HG03097 (cell line): ENCODE results near the gene TSTD1.

ENCODE experiments used
- ATAC-seq: cut with Tn5 transposase; IDR thresholded peaks from one replicate; pipeline ENCODE4 v1.9.1; 2021; ENCODE audit not compliant: unreplicated experiment, low FRiP score

The TSTD1 gene, protein sequence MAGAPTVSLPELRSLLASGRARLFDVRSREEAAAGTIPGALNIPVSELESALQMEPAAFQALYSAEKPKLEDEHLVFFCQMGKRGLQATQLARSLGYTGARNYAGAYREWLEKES

DNA sequence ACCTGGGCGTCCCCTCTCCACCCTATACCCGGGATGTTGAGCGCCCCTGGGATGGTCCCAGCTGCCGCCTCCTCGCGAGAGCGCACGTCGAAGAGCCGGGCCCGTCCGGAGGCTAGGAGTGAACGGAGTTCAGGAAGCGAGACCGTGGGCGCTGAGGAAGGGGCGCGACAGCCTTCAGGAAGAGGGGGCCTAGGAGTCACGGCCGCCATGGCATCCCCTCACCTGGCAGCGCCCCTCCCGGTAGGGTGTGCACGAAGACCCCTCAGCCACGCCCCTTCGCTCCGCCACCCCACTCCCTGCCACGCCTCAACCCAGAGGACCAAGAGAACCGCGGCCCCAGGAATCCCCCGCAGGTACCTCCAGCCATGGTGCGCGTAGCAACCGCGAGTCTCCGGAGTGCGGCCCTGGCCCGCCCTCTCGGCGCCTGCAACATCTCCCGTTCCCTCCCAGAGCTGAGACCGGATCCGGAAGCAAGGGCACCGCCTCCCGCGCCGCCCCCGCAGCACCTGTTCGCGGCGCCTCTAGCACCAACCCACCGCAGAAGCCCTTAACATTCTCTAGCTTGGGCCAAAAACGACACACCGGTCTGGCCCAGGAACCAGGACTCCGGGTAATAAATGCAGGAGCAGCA lies at the start of gene TSTD1:
Gene TSTD1, minus strand, starts transcription at position 442 of the 631 bp plus-strand sequence. Its CDS starts 75 bp downstream, at position 367.
- peak; percentile 62 for ATAC-seq

DNA sequence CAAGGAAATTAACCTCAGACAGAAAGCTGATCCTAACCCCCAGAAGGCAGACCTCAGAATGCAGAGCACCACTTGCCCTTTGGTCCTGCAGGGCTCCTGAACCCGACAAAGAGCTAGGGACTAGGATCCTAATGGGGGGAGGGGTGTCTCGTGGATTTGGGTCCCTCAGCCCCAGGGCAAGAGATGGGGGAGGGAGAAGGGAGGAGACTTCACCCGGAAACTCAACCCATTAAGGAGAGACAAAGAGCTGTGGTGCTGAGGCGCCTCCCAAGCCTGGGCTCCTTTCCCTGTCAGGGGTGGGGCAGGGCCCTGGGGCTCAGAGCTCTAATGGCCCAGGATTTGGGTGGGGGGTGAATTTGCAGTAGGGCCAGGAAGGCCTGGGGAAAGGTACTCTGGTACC lies 47.7 kb upstream of the TSTD1 start:
- no peak for ATAC-seq

DNA sequence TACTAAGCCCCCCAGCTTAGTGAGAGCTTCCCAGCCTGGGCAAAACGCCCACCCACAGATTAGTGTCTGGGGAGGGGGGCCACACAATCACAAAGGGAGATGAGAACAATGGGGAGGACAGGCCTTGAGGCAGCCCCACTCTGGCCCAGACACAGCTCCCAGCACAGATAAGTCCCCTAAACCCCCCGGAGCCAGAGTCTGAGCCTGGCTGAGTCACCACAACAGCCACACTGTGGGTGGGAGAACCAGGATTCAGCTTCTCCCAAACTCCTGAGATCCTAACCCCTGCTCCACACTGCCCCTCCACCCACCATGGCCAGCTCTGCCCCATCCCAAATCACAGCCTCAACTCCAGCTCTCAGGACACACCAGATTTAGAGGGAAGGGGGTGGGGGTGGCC lies 46.4 kb upstream of the TSTD1 start:
- ATAC-seq: no peak

DNA sequence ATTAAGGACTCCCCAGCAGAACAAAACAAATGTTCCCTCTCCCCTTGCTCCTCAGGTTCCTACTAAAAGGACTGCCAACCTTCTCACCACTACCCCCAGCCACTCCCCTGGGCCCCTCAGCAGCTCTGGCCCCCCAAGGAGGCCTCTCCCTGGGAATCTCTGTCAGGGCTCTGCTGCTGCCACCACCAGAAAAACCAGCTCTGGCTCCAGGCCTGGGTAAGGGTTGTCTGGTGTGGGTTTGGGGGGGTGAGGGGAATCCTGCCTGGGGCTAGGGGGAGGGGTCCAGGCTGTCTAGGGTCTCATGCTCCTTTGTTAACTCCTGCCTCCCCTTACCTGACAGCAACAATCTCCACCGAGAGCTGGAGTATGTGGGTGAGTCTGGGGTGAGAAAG lies 45.8 kb upstream of the TSTD1 start:
- no peak for ATAC-seq

DNA sequence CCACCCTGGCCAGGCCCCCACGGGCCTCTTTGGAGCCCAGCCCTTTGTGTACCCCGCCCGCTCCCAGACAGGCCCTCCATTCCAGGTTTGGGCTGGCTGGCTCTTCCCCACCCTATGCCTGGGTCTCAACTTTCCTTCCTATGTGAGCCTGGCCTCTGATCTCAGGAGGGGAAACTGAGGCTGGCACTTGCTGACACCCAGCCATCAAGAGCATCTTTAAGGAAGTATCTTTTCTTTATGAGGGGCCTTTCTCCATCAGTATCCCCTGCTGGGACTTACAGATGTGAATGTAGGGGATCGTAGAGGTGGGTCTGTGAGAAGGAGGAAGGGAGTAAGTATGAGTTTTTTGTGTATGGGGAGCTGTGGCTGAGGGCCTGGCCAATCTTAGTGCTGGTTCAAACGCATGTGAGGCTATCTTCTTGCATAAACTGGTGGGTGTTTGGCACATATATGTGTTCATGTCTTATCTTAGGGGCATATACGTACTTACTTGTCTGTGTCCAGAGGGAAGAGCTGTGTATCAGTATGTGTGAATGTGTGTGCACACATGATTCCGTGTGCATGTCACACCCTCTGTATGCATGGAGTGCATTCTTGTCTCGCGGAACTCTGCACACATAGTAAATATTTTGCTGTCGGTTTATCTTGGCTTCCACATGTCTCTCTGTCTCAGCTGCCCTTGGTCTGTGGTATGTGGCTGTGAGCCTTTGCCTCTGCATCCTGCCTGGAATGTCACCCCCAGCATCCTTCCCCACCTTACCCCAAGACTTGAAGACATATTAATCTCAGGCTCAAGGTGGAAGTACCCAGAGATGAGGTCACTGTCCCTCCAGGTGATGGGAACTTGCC lies 45.2 kb upstream of the TSTD1 start:
- no peak for ATAC-seq

DNA sequence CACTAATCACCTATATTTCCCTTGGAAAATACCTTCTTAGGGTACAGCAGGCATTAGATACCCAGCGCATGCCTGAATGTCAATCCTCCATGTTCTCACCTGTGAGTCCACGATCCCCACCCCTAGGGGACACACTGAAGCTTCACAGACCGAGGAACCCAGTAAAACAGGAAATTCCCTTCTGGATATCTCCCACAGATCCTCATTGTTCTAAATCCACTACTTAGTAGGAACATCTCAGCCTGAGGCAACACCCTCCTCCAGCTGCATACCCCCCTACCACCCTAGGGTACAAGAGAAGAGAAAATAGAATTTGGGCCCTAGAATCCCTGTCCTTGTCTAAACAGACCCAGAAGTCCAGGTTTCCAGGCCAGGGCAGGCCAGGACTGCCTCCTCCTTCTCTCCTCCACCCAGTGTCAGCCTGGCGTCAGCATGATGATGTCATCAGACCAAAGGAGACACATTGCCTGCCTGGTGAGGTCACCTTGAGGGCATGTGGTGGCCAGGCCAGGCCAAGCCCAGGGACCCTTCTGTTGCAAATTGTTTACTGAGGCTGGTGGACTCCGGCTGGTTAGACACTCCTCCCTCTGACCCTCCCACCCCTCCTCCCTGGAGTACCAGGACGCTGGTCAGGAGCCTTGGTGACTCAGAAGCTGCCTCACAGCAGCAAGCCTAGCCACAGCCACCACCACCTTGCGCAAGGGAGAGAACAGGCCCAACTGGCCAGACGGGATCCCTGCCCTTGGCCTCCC lies 44.4 kb upstream of the TSTD1 start:
- ATAC-seq: no peak

DNA sequence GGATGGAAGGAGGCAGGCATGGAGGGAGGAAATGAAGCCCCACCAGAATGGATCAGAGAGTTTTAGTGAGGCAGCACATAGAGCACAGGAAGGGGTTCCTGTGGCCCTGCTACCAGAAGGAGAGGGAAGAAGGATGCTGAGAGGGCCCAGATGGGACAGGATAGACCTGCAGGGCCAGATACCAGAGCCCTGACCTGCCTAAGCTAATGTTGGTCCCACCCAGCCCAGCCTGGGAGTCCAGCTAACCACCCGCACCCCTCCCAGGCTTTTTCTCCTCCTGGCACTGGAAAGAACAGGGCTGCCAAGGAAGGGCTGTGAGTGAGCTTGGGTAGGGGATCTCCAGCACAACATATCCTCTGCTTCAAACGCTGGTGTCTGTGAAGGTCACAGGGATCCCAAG lies 43.7 kb upstream of the TSTD1 start:
- no peak for ATAC-seq

DNA sequence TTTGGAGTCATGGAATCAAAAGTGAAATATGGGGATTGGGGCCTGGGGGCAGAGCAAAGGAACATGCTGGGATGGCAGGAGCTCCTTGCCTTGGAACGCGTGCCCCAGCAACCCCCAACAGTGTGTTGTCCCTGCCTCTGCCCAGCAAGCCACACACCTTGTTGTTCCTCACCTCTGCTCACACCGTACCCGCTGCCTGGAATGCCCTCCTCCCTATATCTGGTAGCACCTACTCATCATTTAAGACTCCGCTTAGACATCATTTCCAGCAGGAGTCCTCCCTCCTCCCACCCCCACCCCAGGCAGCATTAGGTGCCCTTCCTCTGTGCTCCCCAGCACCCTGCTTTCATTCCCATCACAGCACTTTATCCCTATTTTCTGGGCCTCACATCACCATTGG lies 42.8 kb upstream of the TSTD1 start:
- no peak for ATAC-seq

DNA sequence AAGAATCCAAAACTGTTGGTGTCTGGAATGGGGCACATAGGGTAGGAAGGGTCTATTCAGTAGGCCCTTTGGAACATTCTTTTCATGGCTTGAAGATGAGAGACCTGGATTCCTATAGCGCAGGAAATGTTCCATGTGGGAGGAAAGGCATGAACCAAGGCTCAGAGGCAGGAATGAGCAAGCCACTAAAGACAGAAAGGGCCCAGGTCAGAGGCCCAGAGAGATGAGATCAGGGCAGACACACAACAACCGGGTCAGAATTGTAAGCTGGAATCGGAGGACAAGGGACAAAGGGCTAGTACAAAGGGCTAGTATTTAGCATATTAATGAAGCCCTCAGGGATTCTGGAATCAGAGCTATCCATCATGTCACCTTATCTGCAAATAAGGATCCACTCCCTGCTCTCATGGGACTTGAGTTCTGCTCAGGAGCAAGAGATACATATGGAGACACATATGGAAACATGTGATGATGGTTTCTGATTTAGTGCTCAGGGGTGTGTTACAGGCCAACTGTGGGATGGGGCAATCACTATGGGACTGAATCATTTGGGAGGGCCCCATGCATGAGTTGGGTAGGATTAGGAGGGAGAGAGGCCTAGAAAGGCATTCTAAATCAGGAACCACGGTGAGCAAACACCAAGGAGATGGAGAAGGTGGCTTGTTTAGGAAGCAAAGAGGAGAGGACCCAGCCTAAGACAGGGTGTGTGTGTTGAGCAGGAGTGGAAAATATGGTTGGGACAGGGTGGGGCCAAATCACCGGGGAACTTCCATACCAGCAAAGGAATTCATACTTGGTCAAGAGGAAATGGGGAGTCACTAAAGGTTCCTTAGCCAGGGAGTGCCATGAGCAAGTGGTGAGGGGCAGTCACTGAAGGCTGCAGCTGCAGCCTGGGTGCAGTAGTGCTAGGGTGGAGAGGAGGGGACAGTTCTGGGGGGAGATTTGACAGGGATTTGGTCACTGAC lies 42.0 kb upstream of the TSTD1 start:
- no peak for ATAC-seq

DNA sequence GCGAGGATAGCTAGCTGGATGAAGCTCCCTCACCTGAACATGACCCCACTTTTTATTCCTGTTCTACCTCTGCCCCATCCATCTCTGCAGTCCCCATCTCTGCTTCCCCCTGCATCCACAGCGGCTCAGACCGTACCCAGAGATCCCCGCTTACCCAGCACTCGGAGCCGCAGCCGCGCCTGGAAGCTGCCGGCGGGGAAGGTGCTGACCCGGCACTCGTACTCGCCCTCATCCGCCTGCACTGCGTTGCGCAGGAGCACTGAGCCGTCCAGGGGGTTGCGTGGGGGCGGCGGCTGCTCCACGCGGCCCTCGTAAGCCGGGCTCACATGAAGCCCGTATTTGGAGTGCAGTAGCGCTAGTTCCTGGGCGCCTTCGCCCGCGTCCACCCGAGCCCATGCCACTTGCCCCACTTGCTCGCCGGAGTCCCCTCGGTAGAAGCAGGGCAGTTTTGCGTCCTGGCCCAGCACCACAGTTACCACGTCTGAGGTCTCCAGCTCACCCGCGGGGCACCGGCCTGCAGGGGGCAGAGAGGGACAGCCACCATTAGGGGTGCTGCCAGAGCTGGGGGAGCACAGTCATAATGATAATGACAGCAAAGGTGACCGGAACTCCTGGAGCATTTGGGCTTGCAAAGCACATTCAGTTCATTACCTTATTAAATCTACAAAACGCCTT lies 40.8 kb upstream of the TSTD1 start:
- no peak for ATAC-seq

DNA sequence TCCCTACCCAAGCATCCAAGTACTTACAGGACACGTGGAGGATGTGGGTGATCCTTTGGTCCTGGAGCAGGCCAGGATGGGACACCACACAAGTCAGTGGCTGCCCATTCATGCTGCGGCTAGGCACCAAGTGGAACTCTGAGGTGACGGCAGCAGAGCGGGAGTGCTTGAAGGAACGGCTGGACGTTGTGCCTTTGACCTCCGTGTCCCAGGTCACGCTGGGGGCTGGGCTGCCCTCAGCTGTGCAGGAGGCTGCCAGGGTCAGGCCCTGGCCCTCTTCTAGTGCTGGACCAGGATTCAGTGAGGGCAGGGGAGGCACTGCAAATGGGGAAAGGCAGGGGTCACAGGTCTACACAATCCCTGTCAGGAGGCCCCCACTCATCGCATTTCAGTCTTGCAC lies 38.7 kb upstream of the TSTD1 start:
- no peak for ATAC-seq

DNA sequence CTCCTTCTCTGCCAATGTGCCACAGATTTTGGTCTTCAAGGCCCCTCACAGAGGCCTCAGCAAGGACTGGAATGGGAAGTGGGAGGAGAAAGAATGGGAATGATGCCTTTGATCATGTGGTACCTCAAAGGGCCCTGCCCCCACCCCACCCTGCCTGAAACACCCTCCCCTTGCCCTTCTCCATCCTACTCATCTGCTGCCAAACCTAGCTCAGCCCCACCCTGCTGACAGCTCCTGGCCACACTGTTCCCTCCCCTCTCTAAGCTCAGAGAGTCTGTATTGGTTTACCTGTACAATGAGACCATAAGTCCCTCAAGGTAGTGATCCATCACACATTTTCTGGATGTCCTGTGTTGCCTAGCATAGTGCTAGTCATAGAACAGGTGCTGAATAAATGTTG lies 37.6 kb upstream of the TSTD1 start:
- no peak for ATAC-seq

DNA sequence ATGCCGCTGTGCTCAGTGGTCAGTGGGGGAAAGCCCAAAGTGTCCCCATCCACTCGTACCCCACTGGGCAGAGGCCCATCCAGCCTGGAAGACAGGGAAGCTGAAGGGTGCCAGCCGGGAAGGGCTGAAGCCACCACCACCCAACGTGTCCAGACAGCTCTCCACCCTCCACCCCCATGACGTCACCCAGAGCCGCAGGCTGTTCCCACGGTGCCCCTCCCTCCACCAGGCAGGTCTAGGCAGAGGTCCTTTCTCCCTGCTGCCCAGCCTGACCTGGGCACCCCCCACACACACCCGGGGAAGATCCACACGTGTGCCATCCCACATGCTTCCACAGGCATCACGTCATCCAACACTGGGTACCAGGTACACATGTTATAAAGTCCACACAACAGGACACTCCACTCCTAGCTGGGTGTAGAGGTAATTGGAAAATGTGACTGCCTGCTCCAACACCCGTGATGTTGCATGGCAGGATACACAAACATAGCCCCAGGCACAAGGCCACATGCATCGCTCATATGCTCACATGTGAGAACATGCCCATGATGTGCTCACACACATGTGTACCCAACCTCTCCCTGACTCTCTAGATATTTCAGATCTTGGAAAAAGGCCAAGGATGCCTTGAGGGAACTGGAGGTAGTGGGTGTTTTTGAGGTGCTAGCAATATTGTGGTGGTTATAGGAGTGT lies 36.1 kb upstream of the TSTD1 start:
- no peak for ATAC-seq

DNA sequence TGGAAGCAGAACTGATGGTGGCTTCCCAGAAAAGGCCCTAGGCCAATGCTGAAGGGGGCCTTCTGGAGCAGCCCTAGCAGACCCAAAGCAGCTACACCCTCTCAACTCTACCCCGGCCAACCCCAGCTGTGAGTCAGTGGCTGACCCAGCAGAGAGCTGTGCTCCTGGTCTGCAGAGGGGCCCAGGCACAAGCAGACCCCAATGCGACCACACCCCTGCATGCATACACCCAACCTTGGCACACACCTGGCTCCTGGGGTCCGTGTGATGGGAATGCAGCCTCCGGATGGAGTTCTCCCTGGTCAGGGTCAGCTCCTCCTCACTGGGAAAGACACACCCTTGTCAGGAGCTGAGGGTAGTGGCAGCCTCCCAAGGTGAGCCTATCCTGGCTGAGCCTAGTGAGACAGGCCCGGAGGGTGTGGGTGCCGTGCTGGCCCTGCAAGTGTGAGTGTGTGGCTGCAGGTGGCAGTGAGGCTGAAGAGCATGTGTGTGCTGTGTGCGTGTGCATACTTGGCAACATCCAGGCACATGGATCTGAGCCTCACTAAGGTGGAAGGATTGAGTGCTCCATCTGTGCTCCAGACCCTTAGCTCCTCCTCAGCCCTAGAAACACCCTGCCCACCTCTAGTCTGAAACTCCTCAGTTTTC lies 34.8 kb upstream of the TSTD1 start:
- no peak for ATAC-seq

DNA sequence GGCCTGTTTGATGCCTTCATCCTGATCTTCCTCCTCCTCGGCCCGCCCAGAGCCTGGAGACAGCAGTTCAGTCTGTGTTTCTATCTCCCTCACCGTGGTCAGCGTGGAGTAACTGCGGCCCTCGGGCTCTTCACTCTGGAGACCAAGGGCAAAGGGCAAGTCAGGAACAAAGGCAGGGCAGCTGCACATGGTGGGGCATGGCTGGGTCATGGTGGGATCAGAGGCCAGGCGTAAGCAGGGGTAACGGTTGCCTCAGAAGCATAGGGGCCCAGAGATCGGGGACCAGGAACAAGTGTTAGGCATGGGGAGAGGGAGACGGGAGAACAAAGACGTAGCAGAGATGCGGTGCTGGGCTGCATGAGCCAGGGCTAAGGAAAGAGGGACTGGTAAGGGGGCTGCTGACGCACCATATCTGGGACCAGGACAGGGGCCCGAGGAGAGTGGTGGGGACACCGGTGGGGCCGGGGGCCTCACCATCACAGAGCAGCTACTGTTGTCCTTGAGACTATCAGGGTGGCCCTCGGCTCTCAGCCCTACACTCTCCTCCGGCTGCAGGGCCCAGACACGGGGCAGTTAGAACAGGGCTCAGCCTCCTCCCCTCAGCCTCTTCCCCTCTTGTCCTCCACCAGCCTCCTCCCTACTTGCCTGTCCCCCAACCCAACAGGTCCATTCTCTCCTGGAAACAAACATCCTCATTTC lies 34.1 kb upstream of the TSTD1 start:
- no peak for ATAC-seq

DNA sequence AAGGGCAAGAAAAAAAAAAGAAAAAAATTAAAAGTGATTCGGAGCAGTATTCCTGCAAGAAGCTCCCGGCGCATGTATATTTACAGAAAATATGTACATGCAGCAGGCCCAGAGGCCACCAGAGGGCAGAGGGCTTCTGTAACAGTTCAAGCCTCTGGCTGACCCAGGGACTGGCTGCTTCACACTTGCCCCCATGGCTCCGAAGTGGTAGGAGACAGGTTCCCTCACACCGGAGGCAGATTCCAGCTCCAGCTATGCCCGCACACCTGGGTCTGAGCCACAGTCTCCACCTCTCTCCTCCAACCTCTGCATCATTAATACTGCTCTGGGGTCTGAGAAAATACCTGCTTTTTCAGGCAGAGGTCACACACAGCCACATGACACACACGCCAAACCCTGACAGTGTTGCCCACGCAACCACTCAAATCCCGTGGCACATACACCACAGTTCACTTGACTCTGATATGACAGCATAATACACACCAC lies 33.2 kb upstream of the TSTD1 start:
- no peak for ATAC-seq

DNA sequence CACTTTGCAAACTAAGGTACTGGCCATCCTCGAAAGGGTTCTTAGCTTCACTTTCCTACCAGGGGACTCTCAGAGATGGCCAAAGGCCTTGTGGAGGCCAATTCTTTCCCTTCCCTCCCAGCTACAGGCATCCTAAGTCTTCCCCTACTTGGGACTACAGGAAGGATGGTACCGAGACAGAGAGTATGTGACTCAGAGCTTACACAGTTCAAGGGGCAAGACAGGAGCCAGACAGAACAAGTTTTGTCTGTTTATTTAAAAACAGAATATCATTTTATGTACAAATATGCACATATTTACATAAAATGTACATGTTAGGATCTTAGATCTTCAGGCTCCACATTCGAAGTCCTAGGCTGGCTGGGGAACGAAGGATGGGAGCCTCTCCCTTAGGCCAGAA lies 32.0 kb upstream of the TSTD1 start:
- ATAC-seq: no peak
